HS-5 (cell line): ENCODE results near the gene PRPF40A.

Experiments used
- DNase-seq: peaks from one replicate; pipeline ENCODE4 v3.0.0-alpha.2; 2012; ENCODE audit warnings: low read depth

PRPF40A gene

DNA sequence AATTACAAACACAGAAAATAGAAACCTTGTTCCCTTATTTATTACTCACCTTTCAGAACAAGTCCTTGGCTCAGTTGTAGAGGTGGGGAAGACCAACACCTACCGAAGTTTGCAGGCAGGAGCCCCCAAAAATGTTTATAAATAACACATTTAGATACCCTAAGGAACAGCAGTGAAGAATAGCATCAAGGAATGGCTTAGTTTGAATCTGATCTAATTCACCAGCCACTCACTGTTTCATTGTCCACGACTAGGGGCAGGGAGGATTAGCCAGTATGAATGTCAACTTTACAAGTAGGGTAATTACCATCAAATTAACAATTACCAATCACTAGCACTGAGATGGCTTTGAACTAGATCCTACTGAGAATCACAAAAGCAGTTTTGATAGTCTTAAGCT, 65.4 kb downstream of the PRPF40A start:
- no peak for DNase-seq

DNA sequence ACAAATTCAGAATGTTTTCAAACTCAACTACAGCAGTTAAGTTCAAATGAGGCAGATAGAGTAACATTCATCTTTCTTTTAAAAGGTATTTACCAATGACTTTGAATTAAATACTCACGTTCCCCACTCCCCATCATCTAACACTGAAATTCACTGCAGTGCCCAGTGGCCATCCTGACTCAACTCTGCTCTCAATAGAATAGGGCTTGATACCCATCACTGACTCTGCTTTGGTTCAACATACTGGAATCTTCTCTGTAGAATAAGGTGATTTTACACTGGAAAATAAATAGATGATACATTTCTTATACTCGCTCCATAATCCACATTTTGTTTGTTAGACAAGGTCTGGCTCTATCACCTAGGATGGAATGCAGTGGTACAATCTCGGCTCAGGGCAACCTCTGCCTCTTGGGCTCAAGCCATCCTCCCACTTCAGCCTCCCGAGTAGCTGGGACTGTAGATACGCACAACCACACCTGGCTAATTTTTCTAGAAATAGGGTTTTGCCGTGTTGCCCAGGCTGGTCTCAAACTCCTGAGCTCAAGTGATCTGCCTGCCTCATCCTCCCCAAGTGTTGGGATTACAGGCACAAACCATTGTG, 66.4 kb downstream of the PRPF40A start:
- DNase-seq = no peak

DNA sequence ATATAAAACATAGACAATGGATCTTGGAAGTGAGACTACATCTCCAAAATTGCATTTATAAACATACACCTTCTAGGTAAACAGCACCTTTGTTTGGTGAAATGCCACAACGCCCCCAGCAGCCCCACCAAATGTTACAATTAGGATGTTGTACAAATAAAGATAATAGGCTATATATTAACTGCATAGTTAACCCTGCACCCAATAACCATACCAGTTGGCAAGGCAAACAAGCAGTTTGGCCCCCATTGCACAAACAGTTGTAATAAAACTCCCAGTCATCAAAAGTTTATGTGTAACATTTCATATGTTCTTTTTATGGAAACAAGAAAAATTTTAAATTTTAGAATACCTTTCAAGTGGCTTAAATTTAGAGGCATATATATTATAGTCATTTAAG, 67.3 kb downstream of the PRPF40A start:
- no peak for DNase-seq

DNA sequence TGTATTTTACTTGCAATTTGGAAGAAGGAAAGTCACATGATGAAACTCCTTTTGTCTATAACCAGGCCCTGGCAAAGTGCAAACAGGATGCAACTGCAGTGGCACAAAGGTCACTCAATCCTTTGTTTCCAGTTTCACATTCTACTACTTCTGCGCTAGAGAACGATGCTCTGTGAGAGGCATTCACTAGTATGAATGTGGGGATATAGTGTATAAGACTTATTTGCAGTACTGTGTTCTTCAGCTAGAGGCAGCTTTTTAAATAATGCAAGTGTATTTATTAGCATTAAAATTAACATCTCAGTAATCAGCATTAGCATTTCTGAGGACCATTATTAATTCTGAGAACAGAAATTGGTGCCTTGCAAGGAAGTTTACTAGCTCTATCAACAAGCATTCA, 68.9 kb downstream of the PRPF40A start:
- DNase-seq = no peak

DNA sequence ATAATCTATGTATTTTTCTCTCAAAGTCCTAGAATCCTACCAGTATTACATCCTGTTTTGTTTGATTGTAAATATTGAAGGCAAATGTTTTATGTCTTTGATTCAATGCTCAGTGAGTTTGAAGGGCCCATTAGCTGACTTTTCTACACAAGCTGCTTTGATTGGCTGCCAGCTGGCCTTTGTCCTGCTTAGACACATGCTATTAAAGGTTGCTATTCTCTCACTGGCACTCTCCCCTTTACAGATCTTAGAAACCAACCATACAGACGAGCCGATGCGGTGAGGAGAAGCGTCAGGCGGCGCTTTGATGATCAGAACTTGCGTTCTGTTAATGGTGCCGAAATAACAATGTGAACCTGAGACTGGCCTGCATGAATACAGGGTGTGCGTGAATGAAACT, 69.7 kb downstream of the PRPF40A start:
- DNase-seq = no peak

DNA sequence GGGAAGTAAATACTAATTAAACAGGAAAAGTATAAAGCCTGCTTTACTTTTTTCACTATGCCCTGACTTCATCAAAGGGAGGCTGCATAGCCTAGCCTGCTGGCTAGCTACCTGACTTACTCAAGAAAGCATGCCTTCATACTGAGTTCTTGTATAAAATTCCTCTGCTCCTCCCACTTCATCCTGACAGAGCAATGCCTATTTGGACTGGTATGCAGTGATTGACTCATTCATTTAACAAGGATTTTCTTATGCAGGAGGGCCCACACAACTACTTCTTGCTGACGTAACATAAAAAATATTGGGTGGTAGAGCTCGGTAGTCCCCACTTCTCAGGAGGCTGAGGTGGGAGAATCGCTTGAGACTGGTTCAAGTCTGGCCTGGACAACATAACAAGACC, 70.5 kb downstream of the PRPF40A start:
- peak; percentile 89 for DNase-seq

DNA sequence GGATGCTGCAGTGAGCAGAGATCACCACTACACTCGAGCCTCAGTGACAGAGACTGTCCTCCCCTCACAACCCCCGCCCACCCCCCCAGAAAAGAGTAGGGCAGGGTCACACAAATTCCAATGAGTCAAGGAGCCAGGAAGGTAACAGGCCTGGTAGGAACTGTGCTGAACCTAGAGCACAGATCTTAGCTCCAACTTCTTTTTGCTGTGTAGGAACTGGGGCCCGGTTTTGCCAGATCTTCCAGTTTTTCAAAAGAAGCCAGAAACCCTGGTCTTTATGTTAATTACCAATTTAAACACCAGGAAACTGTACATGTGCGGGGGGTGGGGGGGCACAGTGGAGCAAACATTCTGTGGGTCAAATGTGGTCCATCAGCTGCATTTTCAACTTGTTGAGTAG, 71.0 kb downstream of the PRPF40A start:
- no peak for DNase-seq

DNA sequence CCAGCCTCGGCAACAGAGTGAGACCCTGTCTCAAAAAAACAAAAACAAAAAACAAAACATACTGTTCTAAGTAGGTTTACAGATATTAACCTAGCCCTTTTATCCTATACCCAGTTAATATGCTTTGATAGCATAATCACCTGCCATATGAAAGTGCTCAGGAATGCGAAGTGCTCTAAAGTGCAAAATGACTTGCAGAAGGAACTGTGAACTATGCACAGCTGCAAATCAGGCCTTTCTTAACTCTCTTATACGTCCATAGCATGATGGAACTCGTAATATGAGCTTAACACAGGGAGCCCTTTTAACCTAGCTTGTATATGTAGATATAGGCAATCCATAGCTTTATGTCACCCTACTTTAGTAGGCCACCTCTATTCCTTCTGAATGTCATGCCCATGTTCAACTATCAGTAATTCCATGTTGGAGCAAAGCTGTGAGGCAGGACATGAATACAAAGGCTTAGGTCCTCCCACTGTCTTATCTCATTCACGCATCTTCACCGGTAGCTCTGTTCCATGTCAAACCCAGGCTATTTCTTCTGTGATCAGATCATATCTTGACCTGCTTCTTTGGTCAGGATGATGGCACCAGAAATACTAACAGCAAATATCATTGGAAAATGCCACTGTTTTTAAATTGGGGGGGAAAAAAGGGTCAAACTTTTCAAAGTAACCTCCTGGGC, 72.9 kb downstream of the PRPF40A start:
- no peak for DNase-seq

DNA sequence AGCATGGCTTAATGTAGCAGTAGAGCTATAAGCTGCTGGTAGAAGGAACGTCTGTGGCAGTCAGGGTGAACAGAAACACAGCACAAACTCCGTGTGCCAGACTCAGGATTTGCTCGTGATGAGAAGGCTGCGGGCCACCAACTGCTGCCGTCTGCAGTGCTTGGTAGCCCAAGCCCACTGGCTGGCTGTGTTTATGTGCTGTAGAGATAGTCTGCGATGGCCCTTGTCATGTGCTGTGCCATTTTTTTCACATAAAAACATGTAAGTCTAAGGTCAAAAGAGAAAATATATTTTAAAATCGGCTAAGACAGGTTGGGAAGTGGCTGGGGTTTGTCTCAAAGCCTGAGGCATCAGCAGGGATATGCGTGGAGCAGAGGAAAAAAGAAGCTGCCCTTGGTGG, 78.7 kb downstream of the PRPF40A start:
- DNase-seq = no peak

DNA sequence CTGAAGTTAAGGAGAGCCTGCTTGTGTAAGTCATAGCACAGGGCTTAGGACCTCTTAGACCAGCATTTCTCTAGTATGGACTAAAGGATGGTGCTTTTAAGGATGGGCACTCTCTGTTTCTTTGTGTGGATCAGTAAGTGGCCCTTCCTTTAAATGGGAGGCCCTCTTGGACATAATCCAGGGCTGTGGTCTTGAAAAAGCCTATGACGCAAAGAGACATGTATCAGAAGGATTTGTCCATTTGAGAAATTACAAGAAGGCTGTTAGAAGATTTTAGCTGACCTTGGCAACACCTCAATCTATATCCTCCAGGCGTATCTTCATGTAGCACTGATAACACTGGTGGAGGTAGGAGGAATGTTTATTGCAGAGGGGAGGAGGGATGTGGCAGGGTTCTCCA, 79.2 kb downstream of the PRPF40A start:
- no peak for DNase-seq

DNA sequence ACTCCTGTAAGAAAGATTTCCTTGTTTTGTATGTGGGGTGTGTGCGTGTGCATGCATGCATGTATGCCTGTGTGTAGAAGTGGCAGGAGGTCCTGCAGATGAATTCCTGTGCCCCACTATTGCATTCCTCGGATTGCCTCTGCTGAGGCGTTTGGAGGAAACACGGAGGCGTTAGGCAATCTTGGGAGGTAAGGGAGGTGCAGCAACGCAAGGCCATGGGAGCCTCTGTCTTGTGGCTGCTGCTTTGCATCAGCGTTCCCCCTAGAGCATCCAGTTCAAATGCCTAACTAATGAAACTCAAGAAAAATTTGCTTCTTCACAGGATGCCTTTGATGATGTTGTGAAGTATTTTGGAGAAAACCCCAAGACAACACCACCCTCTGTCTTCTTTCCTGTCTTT, 80.0 kb downstream of the PRPF40A start:
- DNase-seq = no peak

DNA sequence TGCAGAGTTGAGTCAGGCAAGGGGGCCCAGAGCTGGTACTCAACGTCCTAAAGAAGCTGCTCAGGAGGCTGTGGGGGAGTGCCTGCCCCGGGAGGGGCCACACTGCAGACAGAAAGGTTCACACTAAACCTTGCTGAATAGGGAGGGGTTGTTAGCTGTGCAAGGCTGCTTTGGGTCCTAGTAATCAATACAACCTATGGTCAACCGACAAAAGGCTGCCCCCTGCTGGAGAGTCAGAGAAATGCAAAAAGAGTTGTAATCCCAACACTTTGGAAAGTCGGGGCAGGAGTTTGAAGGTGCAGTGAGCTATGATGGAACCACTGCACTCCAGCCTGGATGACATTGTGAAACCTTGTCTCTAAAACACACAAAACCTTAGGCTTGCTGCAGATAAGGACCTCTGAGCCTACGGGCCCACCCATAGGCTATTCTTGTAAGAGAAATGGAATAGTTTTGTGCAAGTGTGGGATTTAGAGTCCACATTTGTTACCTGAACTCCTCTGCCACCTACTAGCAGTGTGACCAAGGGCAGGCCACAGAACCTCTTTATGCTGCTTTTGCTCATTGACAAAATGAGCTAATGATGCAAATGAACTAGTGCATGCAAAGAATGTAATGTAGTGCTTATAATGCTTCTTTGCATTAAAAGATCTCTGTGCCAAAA, 81.5 kb downstream of the PRPF40A start:
- DNase-seq = no peak

DNA sequence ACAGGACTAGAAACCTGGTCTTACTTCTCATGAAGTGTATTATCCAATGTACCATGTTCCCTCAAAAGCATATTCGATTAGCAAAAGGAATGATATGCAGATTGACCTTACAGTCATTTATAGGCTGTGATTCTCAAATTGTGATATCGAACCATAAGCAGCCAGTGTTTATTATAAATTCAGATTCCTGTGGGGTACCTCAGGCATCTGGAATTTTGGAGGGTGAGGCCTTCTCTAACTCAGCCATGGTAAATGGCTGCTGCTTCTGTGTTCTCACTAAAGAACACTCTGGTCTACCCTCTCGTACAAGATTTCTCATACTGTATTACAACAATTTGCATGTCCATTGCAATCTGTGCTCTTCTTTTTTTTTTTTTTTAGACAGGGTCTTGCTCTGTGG, 84.5 kb downstream of the PRPF40A start:
- DNase-seq = no peak

DNA sequence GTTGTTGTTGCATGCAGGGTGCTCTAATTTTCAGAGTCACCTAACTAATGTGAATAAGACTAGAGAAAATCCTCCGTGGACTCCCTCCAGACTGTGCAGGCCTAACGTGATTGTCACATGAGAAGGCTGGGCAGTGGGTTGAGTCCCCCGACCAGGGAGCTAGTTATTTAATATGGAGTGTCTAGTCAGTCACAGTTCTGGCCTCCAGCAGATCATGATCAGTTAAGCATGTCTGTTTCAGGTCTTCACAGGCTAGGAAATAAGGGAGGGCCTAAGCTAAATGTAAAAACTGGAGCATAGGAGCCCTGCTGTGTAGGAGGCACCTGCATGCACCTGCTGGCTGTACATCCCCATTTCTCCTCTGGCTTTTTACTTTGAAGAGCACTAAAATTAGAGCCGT, 86.8 kb downstream of the PRPF40A start:
- no peak for DNase-seq

DNA sequence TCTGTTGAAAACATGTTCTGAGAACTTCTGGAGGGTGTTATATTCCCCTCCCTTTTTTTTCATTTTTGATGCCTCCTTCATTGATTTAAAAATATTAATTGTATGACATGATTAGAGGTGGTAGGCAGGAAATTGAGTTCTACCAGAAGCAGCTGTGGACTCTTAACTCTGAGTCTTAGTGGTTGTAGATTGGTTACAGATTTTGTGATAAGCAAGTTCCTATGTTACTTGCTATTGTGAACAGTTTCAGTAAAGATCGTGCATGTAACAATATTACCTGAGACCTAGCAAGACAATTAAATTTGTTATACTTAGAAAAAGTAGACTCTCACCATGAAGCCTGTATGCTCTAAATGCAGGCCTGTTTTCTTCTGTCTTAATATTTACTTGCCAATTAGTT, 88.1 kb downstream of the PRPF40A start:
- DNase-seq = no peak

DNA sequence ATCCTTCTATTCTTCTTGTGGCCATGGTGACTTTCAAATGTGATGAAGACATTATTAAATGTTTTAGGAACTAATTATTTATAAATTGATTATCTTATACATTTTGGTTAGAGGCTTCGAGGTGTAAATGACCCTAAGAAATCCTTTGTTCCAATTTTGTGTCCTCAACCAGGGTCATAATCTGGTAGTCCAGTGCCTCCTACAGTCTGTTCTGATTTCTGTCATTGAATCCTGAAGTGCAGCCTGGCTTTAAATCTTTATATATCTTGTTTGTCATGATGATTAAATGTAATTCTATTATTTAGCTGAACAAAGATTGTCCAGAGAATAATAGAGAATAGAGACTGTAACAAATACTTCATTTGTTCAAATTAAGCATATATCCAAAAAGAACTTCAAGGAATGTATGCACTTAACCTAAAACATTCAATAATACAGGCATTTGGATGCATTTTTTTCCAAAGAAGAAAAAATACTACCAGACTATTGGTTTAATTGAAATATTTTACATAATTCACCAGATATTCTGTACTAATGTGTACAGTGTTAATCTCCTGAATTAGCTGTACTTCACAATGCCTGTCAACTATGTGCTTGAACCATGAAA, 89.8 kb downstream of the PRPF40A start:
- no peak for DNase-seq

DNA sequence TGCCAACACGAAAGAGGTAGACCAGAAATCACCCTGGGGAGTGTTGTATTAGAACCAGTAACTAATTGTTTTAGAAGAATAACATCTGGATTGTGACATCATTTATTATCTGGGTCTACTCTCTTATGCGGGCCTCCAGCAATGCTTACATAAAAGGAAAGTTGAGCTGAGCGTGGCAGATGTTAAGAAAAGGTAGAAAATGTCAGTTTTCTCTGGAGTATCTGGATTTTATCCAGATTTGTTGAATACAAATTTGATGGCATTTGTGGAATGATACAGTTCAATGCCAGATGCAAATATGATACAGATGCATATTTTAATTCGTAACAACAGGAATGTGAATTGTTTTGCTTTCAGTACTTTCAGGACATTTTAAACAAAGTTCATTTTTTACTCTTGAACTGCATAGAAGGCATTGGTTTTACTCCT, 90.3 kb downstream of the PRPF40A start:
- DNase-seq = no peak

DNA sequence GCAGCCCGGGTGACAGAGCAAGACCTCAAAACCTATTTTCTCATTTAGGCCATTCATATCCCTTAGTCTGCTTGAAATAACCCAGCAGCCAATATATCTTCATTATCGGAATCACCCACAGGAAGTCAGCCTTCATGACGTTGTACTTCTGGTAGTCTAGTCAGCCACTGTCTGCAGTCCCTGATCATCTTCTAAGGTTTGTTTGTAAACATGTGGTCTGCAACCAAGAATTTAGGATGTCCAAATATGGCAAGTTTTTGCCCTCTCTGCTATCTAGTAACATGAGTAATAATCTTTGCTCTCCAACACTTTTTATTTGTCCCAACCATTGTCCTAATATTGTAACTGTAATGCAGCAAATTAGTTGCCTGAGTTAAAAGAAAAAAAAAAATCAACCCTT, 92.5 kb downstream of the PRPF40A start:
- DNase-seq = no peak

DNA sequence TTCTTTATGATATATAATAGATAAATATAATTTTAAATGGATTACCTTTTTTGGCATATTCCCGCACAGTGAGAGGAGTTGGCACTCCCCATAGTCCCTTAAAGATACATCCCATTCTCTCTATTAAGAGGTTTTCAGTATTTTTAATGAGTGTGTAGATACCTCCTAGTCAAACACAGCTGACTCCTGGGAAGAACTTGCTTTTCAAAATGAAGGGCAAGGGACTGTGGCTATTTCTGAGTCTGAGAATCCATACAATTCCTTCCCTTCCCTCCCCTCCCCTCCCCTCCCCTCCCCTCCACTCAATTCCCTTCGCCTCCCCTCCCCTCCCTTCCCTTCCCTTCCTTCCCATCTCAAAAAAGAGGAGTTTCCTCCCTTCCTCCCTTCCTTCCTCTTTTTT, 93.5 kb downstream of the PRPF40A start:
- no peak for DNase-seq

DNA sequence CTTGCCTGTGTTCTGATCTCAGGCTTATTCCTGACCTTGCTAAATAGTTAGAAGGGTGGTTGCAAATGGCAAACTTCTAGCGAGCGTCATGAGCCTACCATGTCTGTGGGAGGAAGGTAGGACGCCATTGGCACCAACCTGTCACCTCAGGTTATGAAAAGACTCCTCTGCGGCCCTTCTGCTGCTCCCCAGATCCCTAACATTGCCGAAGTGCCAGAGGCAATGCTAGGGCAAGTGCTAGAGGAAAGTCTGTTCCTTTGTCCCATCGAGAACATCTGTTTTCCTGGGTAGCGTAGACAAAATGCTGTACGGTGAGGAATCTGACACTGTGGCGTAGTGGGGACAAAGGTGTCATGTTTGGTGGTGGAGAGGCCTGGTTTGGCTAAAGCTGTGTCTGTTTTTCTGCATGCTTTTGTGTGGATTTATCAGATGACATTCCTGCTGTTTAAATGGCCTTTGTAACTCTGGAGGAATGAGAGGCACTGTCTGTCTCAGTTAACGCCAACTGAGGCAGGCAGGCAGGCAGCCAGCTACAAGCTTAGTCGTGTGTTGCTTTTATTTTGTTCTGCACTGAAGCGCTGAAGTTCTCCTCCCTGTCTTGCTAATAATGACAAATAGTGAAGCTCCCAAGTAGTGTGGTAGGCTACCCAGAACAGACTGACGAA, 94.1 kb downstream of the PRPF40A start:
- no peak for DNase-seq

DNA sequence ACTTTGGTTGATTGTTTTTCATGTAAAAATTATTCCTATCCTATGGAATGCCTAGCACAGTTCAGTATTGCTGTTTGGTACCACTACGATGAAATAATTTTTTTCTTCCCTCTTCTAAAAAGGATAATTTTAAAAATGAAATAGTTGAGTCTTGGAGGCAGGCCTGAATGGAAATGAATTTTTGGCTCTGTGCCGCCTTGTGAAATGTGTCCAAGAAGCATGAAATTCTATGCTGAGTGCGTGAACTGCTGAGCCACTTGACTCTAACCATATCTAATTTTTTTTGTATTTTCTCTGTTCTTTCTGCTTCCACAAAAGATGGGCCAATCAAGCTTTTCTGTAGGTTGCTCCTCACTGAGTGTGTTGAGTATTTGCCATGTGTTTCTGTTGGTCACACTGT, 95.0 kb downstream of the PRPF40A start:
- no peak for DNase-seq

DNA sequence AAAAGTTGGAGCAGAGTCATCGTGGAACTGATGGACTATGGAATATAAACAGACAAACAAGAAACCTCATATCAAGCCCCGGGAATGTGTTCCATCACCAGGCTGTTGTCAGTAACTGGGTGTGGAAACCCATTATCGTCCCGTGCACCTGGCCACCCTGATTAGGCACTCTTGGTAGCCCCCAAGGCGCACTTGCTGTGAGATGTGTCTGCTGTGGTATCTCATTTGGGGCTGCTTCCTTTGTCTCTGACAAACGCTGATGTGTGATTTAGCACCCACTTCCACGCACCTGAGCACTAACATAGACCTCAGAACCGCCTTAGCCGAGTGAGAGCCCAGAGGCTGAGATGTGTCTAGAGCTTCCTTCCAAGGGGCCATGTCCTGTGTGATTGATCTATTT, 96.3 kb downstream of the PRPF40A start:
- no peak for DNase-seq

DNA sequence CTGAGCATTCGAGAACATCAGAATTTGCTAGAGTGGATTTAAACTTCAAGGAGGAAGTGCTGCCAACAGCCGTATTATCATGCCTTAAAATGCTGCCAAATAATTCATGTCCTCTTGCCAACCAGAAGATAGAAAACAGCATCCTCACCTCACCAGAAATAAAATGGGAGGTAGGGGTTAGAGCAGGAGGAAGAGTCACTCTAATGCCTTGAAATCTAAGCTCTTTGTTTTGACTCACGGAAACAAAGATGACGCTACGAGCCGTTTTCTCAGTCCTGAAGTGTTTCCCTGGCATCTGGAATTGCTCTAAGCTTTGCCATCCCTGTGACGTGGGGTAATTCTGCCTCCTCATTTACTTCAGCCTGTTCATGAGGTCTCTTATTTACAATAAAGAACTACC, 97.1 kb downstream of the PRPF40A start:
- DNase-seq = no peak
